K562 (cell line): Measurements from ENCODE around the gene LPAR3.

Experiments
- ATF3 ChIP-seq, 2 experiments: fragments of 450-650 bp in 1 of 2; sonication (generic) in 1 of 2; formaldehyde crosslinking in 1 of 2; IDR thresholded peaks in 1 of 2; conservative IDR thresholded peaks in 1 of 2; 2 replicates each; pipeline versions ENCODE4 v1.6.1 to v1.8.1; 2016 to 2023; ENCODE audit warnings: mild to moderate bottlenecking in 2 of 2, moderate library complexity in 2 of 2, inconsistent platforms in 1 of 2, missing genetic modification reagents in 1 of 2
- DIDO1 ChIP-seq: fragments of 450-650 bp; IDR thresholded peaks from 2 replicates; pipeline ENCODE4 v1.6.1; 2016; ENCODE audit warnings: low read depth, missing biosample characterization, missing genetic modification characterization
- E2F4 ChIP-seq: sonication (generic); formaldehyde crosslinking; IDR thresholded peaks from 2 replicates; pipeline ENCODE4 v1.8.0; 2022; ENCODE audit warnings: mild to moderate bottlenecking, low read depth, missing genetic modification reagents
- EHMT2 ChIP-seq: fragments of 450-650 bp; IDR thresholded peaks from 2 replicates; pipeline ENCODE4 v1.6.1; 2018; ENCODE audit warnings: antibody characterized with exemption
- GABPA ChIP-seq: fragments of 200-800 bp; sonication (Bioruptor generic); conservative IDR thresholded peaks from 2 replicates; pipeline ENCODE4 v1.6.1; 2016; ENCODE audit warnings: low read depth, missing genetic modification characterization, missing compliant biosample characterization
- NCOR1 ChIP-seq: fragments of 450-650 bp; IDR thresholded peaks from 2 replicates; pipeline ENCODE4 v1.6.1; 2016; ENCODE audit warnings: mild to moderate bottlenecking, moderate library complexity
- PHF20 ChIP-seq: fragments of 450-650 bp; IDR thresholded peaks from 2 replicates; pipeline ENCODE4 v1.6.1; 2018; ENCODE audit not compliant: partially characterized antibody
- PHF8 ChIP-seq: fragments of 200-600 bp; sonication (generic); IDR thresholded peaks from 2 replicates; pipeline ENCODE4 v1.6.1; 2012; ENCODE audit warnings: mixed run types, mild to moderate bottlenecking, inconsistent platforms, low read length, moderate library complexity, borderline replicate concordance
- REST ChIP-seq, 2 experiments: fragments of 450-650 bp; formaldehyde crosslinking in 1 of 2; IDR thresholded peaks; 2 replicates each; pipeline versions ENCODE4 v1.4.0 to v1.6.1; 2014 to 2020; ENCODE audit warnings: mild to moderate bottlenecking in 2 of 2, borderline replicate concordance in 1 of 2, low read depth in 1 of 2
- U2AF2 ChIP-seq: fragments of 200-400 bp; formaldehyde crosslinking; optimal IDR thresholded peaks from 2 replicates; pipeline ENCODE3; 2017; ENCODE audit warnings: low read depth, mild to moderate bottlenecking, low read length
- ZNF184 ChIP-seq: sonication (generic); formaldehyde crosslinking; IDR thresholded peaks from 2 replicates; pipeline ENCODE4 v1.5.0; 2020; ENCODE audit warnings: missing genetic modification reagents
- TF ChIP-seq, protein P1 (sequence below), 3 experiments: IDR thresholded peaks in 2 of 3; conservative IDR thresholded peaks in 1 of 3; 2 replicates each; pipeline ENCODE4 v1.5.1; 2011 to 2012; ENCODE audit warnings: low read length in 3 of 3, mild to moderate bottlenecking in 3 of 3, control low read depth in 2 of 3, improper control_type of control experiment in 1 of 3, inconsistent platforms in 1 of 3, low read depth in 1 of 3, mixed read lengths in 1 of 3, moderate library complexity in 1 of 3; ENCODE audit not compliant: insufficient read depth in 2 of 3
- TF ChIP-seq, protein P2 (sequence below): sonication (generic); formaldehyde crosslinking; IDR thresholded peaks from 2 replicates; pipeline ENCODE4 v1.8.0; 2022; ENCODE audit warnings: missing genetic modification reagents, mild to moderate bottlenecking, borderline replicate concordance

DNA sequence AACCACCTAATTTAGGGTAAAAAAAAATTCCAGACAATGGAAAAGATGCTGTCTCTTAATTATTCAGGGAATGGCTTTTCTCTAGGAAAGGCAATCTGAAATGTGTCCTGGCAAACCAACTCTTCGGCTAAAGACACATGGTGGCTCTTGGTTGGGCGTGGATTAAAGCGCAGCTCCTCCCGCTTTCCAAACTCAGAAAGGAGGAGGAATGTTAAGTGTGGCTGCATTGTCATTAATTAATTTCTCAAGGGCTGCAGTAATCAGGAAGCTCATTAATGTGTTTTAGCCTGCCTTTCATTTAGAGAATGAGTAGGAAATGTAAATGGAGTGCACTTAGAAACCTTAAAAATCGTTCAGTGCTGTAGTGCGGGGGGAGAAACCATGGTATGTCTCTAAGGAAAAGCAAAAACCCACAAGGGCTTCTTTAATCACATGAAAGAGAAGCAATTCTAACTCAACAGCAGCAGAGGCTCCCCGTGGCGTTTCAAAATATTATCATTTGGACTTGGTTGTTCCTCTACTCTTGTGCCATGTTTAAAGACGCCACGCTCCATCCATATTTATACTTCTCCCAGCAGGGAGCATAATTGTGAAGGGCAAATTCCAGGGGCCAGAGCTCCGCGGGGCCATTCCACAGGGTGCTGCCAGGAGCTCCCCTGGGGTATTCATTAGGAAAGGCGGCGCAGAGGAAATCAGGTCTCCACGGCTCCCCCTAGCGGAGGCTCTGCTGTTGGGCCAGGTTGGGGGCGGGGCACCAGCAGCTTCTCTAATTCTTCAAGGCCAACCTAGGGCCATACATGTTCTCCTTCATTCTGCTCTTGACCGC, 110.8 kb downstream of the LPAR3 start:
- TF ChIP-seq, protein P1, sequence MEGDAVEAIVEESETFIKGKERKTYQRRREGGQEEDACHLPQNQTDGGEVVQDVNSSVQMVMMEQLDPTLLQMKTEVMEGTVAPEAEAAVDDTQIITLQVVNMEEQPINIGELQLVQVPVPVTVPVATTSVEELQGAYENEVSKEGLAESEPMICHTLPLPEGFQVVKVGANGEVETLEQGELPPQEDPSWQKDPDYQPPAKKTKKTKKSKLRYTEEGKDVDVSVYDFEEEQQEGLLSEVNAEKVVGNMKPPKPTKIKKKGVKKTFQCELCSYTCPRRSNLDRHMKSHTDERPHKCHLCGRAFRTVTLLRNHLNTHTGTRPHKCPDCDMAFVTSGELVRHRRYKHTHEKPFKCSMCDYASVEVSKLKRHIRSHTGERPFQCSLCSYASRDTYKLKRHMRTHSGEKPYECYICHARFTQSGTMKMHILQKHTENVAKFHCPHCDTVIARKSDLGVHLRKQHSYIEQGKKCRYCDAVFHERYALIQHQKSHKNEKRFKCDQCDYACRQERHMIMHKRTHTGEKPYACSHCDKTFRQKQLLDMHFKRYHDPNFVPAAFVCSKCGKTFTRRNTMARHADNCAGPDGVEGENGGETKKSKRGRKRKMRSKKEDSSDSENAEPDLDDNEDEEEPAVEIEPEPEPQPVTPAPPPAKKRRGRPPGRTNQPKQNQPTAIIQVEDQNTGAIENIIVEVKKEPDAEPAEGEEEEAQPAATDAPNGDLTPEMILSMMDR (IDR thresholded peaks at IDR 0.05 in 2 of 3, conservative IDR thresholded peaks at IDR 0.05 in 1 of 3; ENCODE audit: insufficient read depth in 2 of 3, low read depth in 1 of 3, low read length in 3 of 3), result peak; percentile 90 to 93 (median 93)
- TF ChIP-seq ATF3 (IDR thresholded peaks at IDR 0.05), result no peak
- no peak for TF ChIP-seq ATF3 (CRISPR knock-in tag; conservative IDR thresholded peaks at IDR 0.05)
- TF ChIP-seq PHF8, result no peak
- TF ChIP-seq PHF20, result no peak
- no peak for TF ChIP-seq U2AF2
- no peak for TF ChIP-seq NCOR1
- TF ChIP-seq, protein P2, sequence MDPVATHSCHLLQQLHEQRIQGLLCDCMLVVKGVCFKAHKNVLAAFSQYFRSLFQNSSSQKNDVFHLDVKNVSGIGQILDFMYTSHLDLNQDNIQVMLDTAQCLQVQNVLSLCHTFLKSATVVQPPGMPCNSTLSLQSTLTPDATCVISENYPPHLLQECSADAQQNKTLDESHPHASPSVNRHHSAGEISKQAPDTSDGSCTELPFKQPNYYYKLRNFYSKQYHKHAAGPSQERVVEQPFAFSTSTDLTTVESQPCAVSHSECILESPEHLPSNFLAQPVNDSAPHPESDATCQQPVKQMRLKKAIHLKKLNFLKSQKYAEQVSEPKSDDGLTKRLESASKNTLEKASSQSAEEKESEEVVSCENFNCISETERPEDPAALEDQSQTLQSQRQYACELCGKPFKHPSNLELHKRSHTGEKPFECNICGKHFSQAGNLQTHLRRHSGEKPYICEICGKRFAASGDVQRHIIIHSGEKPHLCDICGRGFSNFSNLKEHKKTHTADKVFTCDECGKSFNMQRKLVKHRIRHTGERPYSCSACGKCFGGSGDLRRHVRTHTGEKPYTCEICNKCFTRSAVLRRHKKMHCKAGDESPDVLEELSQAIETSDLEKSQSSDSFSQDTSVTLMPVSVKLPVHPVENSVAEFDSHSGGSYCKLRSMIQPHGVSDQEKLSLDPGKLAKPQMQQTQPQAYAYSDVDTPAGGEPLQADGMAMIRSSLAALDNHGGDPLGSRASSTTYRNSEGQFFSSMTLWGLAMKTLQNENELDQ (CRISPR knock-in tag), result no peak
- TF ChIP-seq E2F4, result no peak
- TF ChIP-seq ZNF184, result no peak
- TF ChIP-seq DIDO1 (tag), result no peak
- TF ChIP-seq GABPA (tag), result no peak
- TF ChIP-seq EHMT2, result no peak
- no peak for TF ChIP-seq REST (IDR thresholded peaks at IDR 0.05; ENCODE audit: borderline replicate concordance)
- TF ChIP-seq REST (CRISPR knock-in tag; IDR thresholded peaks at IDR 0.05; ENCODE audit: low read depth), result no peak
